A549 (cell line): ENCODE results near the gene MRLN. TPM values are rescaled to one million over a fixed set of nuclear protein-coding genes. Genes with fewer than 3 reads are reported as not detected.

Experiments used
- ATAC-seq, 2 experiments: fragments of 200-7000 bp in 1 of 2; fragments of >200 bp in 1 of 2; cut with Nextera tagmentation in 1 of 2; cut with Tn5 transposase in 1 of 2; 3 replicates each; pipeline versions ENCODE4 v1.8.0 to v1.9.1; 2018 to 2020; ENCODE audit warnings: mild to moderate bottlenecking in 1 of 2, moderate library complexity in 1 of 2
- CTCF ChIA-PET: fragments of 300-600 bp; sonication (Branson Sonifier 250); formaldehyde crosslinking; extraction: SDS; loops from one replicate; lab custom pipeline; 2021; ENCODE audit warnings: antibody characterized with exemption, inconsistent platforms; lab: Yijun Ruan, JAX
- POLR2A ChIA-PET: fragments of 350-600 bp; formaldehyde crosslinking; extraction: SDS; loops from one replicate; lab custom pipeline; 2021; ENCODE audit warnings: antibody characterized with exemption, inconsistent platforms; lab: Yijun Ruan, JAX
- DNase-seq, 2 experiments: peaks; one replicate each; pipeline versions ENCODE4 v3.0.0 to v3.0.0-alpha.2; 2011 to 2016; ENCODE audit warnings: low read depth in 1 of 2, low spot score in 1 of 2
- FAIRE-seq: peaks from 2 replicates; lab custom pipeline; 2011; peaks lifted over from hg19 to GRCh38; lab: Jason Lieb, UNC
- H3K27ac ChIP-seq, 2 experiments: fragments of >200 bp; sonication (Bioruptor Twin); formaldehyde crosslinking; 3 replicates each; pipeline ENCODE4 v1.5.1; 2016 to 2017
- H3K4me1 ChIP-seq: fragments of >200 bp; sonication (Bioruptor Twin); formaldehyde crosslinking; 3 replicates; pipeline ENCODE4 v1.6.1; 2016
- H3K4me2 ChIP-seq: fragments of >200 bp; sonication (Bioruptor Twin); formaldehyde crosslinking; 3 replicates; pipeline ENCODE4 v1.6.1; 2016
- H3K4me3 ChIP-seq: fragments of >200 bp; sonication (Bioruptor Twin); formaldehyde crosslinking; 3 replicates; pipeline ENCODE4 v1.5.1; 2016
- H3K9me3 ChIP-seq: fragments of >200 bp; sonication (Bioruptor Twin); formaldehyde crosslinking; 3 replicates; pipeline ENCODE4 v1.6.1; 2016
- BHLHE40 ChIP-seq: IDR thresholded peaks from 2 replicates; pipeline ENCODE4 v1.6.1; 2012; ENCODE audit warnings: low read depth, low read length, inconsistent platforms
- CBX2 ChIP-seq: fragments of 200-600 bp; sonication (generic); IDR thresholded peaks from 2 replicates; pipeline ENCODE4 v1.6.1; 2016; ENCODE audit warnings: low read depth, mild to moderate bottlenecking, borderline replicate concordance
- CBX8 ChIP-seq: fragments of 200-600 bp; sonication (generic); IDR thresholded peaks from 2 replicates; pipeline ENCODE4 v1.6.1; 2016
- CHD4 ChIP-seq: fragments of 200-600 bp; sonication (generic); IDR thresholded peaks from 2 replicates; pipeline ENCODE4 v1.6.1; 2016; ENCODE audit warnings: antibody characterized with exemption, mild to moderate bottlenecking, borderline replicate concordance
- E2F6 ChIP-seq: IDR thresholded peaks from 2 replicates; pipeline ENCODE4 v1.6.1; 2012; ENCODE audit warnings: low read depth, borderline replicate concordance
- EP300 ChIP-seq, 2 experiments: fragments of >200 bp; sonication (Bioruptor Twin); formaldehyde crosslinking; IDR thresholded peaks; 2 replicates in 1 of 2; 3 replicates in 1 of 2; pipeline ENCODE4 v1.6.1; 2016 to 2017
- HEYL ChIP-seq: fragments of 250-450 bp; sonication (Bioruptor Pico); IDR thresholded peaks from 2 replicates; pipeline ENCODE4 v1.8.0; 2021; ENCODE audit warnings: mild to moderate bottlenecking, moderate library complexity
- HMGXB4 ChIP-seq: fragments of 250-450 bp; sonication (Bioruptor Pico); IDR thresholded peaks from 2 replicates; pipeline ENCODE4 v1.5.0; 2021; ENCODE audit warnings: mild to moderate bottlenecking, moderate library complexity, borderline replicate concordance
- HOXA7 ChIP-seq: fragments of 250-450 bp; sonication (Bioruptor Pico); IDR thresholded peaks from 2 replicates; pipeline ENCODE4 v1.5.0; 2020; ENCODE audit warnings: mild to moderate bottlenecking, moderate library complexity
- HOXB13 ChIP-seq: fragments of 250-450 bp; sonication (Bioruptor Pico); IDR thresholded peaks from 2 replicates; pipeline ENCODE4 v1.5.0; 2020; ENCODE audit warnings: low read depth, mild to moderate bottlenecking, moderate library complexity
- JUN ChIP-seq, 2 experiments: fragments of >200 bp; sonication (Bioruptor Twin); formaldehyde crosslinking; IDR thresholded peaks; 2 replicates in 1 of 2; 3 replicates in 1 of 2; pipeline ENCODE4 v1.6.1; 2016 to 2017
- MAX ChIP-seq: IDR thresholded peaks from 2 replicates; pipeline ENCODE4 v1.6.1; 2012
- MAZ ChIP-seq: fragments of 150-350 bp; IDR thresholded peaks from 2 replicates; pipeline ENCODE4 v1.6.1; 2014; ENCODE audit warnings: antibody characterized with exemption, low read depth, low read length, borderline replicate concordance
- MYC ChIP-seq: IDR thresholded peaks from 2 replicates; pipeline ENCODE4 v1.6.1; 2012; ENCODE audit warnings: mild to moderate bottlenecking, inconsistent platforms, low read length, improper control_type of control experiment, borderline replicate concordance
- NR3C1 ChIP-seq: fragments of >200 bp; sonication (Bioruptor Twin); formaldehyde crosslinking; IDR thresholded peaks from 3 replicates; pipeline ENCODE4 v1.6.1; 2017
- PHF8 ChIP-seq: fragments of 200-600 bp; sonication (generic); IDR thresholded peaks from 2 replicates; pipeline ENCODE4 v1.6.1; 2016; ENCODE audit warnings: low read depth, mild to moderate bottlenecking, antibody characterized with exemption, moderate library complexity, borderline replicate concordance
- RCOR1 ChIP-seq: fragments of 150-350 bp; IDR thresholded peaks from 2 replicates; pipeline ENCODE4 v1.6.1; 2014; ENCODE audit warnings: antibody characterized with exemption, low read length, low read depth
- RFX5 ChIP-seq: fragments of 450-650 bp; IDR thresholded peaks from 2 replicates; pipeline ENCODE4 v1.7.1; 2014; ENCODE audit warnings: antibody characterized with exemption, mild to moderate bottlenecking, moderate library complexity
- RNF2 ChIP-seq: fragments of 200-600 bp; sonication (generic); IDR thresholded peaks from 2 replicates; pipeline ENCODE4 v1.6.1; 2016; ENCODE audit warnings: low read depth, mild to moderate bottlenecking, antibody characterized with exemption, moderate library complexity, borderline replicate concordance
- USF2 ChIP-seq: fragments of 450-650 bp; IDR thresholded peaks from 2 replicates; pipeline ENCODE4 v1.6.1; 2014; ENCODE audit warnings: antibody characterized with exemption
- ZSCAN20 ChIP-seq: fragments of 250-450 bp; sonication (Bioruptor Pico); IDR thresholded peaks from 2 replicates; pipeline ENCODE4 v1.8.0; 2022; ENCODE audit warnings: mild to moderate bottlenecking, moderate library complexity
- WGBS: methylation state at CpG from one replicate; pipeline ENCODE4 v1.1.6; 2017; ENCODE audit errors: missing lambda C conversion rate; 5-methylcytosine and 5-hydroxymethylcytosine counted together
- polyA plus RNA-seq, 4 experiments: library from polyadenylated mRNA; depleted of rRNA in 3 of 4; stranded (reverse); fragments of >200 nt; fragmentation: RNase III in 1 of 4; extraction: RNeasy Plus Mini Kit Qiagen cat#74134 plus additional on column Dnase treatment in 1 of 4; gene quantifications; 2 replicates in 3 of 4; 3 replicates in 1 of 4; pipeline ENCODE4 v1.2.3, GENCODE V29; 2011 to 2017

Gene MRLN
- polyA plus RNA-seq, 2 of the 4 experiments (the other 2 are of a cell fraction) = not detected

- WGBS = 46% methylated on average over 5 of the region's 5 CpGs
- Histone ChIP-seq H3K4me3 (no peak overlapping the region), H3K4me2 (no peak overlapping the region), H3K9me3 (no peaks in the 10 kb centered on the region), H3K27ac (no peak overlapping the region), H3K4me1 (no peaks in the 10 kb centered on the region)
- FAIRE-seq (no peak), ATAC-seq (no peak), DNase-seq (no peak)
- TF ChIP-seq E2F6 = no peak
- no peak for TF ChIP-seq CBX2
- TF ChIP-seq HEYL (CRISPR knock-in tag) = no peak
- no peak for TF ChIP-seq RCOR1
- no peak for TF ChIP-seq EP300 (IDR thresholded peaks at IDR 0.05)
- no peak for TF ChIP-seq RFX5
- TF ChIP-seq JUN (IDR thresholded peaks at IDR 0.05) = no peak
- no peak for TF ChIP-seq HMGXB4 (CRISPR knock-in tag)
- no peak for TF ChIP-seq USF2
- no peak for TF ChIP-seq HOXB13
- TF ChIP-seq BHLHE40 = no peak
- no peak for TF ChIP-seq NR3C1
- no peak for TF ChIP-seq RNF2
- TF ChIP-seq CBX8 = no peak
- ChIA-PET CTCF (no interaction called here), POLR2A (no interaction called here)
These were observed 11.7 kb downstream of the MRLN start for GRCh38 chr10:59741583-59741982.

- POLR2A ChIA-PET = interaction anchor here (0.6 kb wide), 1 partner anchor 1467 kb away, joined by 4 read pairs; no protein-coding TSS in a partner anchor
- TF ChIP-seq PHF8 (no peak), CBX8 (no peak), BHLHE40 (no peak), MYC (no peak), NR3C1 (no peak), MAX (no peak), CHD4 (no peak), ZSCAN20 (CRISPR knock-in tag) (no peak), MAZ (no peak)
- Histone ChIP-seq H3K4me3 (no peak overlapping the region), H3K9me3 (no peaks in the 10 kb centered on the region), H3K27ac (no peak overlapping the region), H3K4me1 (no peaks in the 10 kb centered on the region), H3K4me2 (no peak overlapping the region)
- CTCF ChIA-PET = no interaction called here
- FAIRE-seq (no peak), ATAC-seq (no peak), DNase-seq (no peak)
These were observed 12.2 kb downstream of the MRLN start for GRCh38 chr10:59741048-59741447.

- no peak for TF ChIP-seq HOXA7 (CRISPR knock-in tag)
- H3K4me3 ChIP-seq = no peak overlapping the region
- no peak for DNase-seq
- no peak for FAIRE-seq
- POLR2A ChIA-PET = no interaction called here
- H3K27ac ChIP-seq = no peak overlapping the region
- WGBS = 0% methylated on average over 1 of the region's 1 CpG
- ATAC-seq = no peak
- H3K4me2 ChIP-seq = no peak overlapping the region
- no peaks in the 10 kb centered on the region for H3K9me3 ChIP-seq
- CTCF ChIA-PET = no interaction called here
- H3K4me1 ChIP-seq = no peaks in the 10 kb centered on the region
These were observed 16.5 kb downstream of the MRLN start for GRCh38 chr10:59736749-59737148.
